PFSK-1 (cell line): ENCODE measurements around the gene UCK1.

Experiments used
- FOXP2 ChIP-seq: optimal IDR thresholded peaks from 2 replicates; pipeline ENCODE3; 2011; ENCODE audit warnings: borderline replicate concordance, control low read depth, inconsistent platforms; ENCODE audit not compliant: insufficient read depth; ENCODE audit errors: extremely low read length, extremely low read depth
- POLR2AphosphoS5 ChIP-seq: IDR thresholded peaks from 2 replicates; pipeline ENCODE4 v1.6.1; 2012; ENCODE audit warnings: low read depth, mild to moderate bottlenecking, control low read depth, low read length, moderate library complexity
- REST ChIP-seq, 2 experiments: IDR thresholded peaks; 2 replicates each; pipeline versions ENCODE4 v1.6.1 to v1.8.0; 2011 to 2012; ENCODE audit warnings: low read depth in 2 of 2, low read length in 2 of 2, control low read depth in 1 of 2, inconsistent platforms in 1 of 2, mild to moderate bottlenecking in 1 of 2, moderate library complexity in 1 of 2; ENCODE audit not compliant: insufficient read depth in 1 of 2
- SIN3A ChIP-seq: IDR thresholded peaks from 2 replicates; pipeline ENCODE4 v1.6.1; 2012; ENCODE audit warnings: mild to moderate bottlenecking, low read length, moderate library complexity, borderline replicate concordance; ENCODE audit not compliant: insufficient read depth
- TAF1 ChIP-seq: IDR thresholded peaks from 2 replicates; pipeline ENCODE4 v1.6.1; 2012; ENCODE audit warnings: low read length, control low read depth, borderline replicate concordance; ENCODE audit not compliant: insufficient read depth

Gene UCK1

GRCh38 chr9:131513177-131513576, 17.9 kb downstream of the UCK1 start:
- TF ChIP-seq TAF1 (no peak), SIN3A (no peak), FOXP2 (no peak), REST (IDR thresholded peaks at IDR 0.05; ENCODE audit: insufficient read depth in 1 of 2, low read depth in 2 of 2, low read length in 2 of 2) (no peak), POLR2AphosphoS5 (no peak)

- no peak for TF ChIP-seq SIN3A
- no peak for TF ChIP-seq POLR2AphosphoS5
- TF ChIP-seq TAF1: no peak
- TF ChIP-seq FOXP2: no peak
- TF ChIP-seq REST (IDR thresholded peaks at IDR 0.05; ENCODE audit: insufficient read depth in 1 of 2, low read depth in 2 of 2, low read length in 2 of 2): no peak
Observed at GRCh38 chr9:131511880-131512279, 19.2 kb downstream of the UCK1 start.

- TF ChIP-seq SIN3A: no peak
- no peak for TF ChIP-seq FOXP2
- no peak for TF ChIP-seq TAF1
- TF ChIP-seq REST (IDR thresholded peaks at IDR 0.05; ENCODE audit: insufficient read depth in 1 of 2, low read depth in 2 of 2, low read length in 2 of 2): no peak
- TF ChIP-seq POLR2AphosphoS5: no peak
Observed at GRCh38 chr9:131511416-131511815, 19.6 kb downstream of the UCK1 start.

- TF ChIP-seq POLR2AphosphoS5 (no peak), TAF1 (no peak), REST (IDR thresholded peaks at IDR 0.05; ENCODE audit: insufficient read depth in 1 of 2, low read depth in 2 of 2, low read length in 2 of 2) (no peak)
Observed at GRCh38 chr9:131505012-131505411, 26.1 kb downstream of the UCK1 start.

- no peak for TF ChIP-seq FOXP2
- no peak for TF ChIP-seq POLR2AphosphoS5
- TF ChIP-seq TAF1: no peak
- TF ChIP-seq SIN3A: no peak
- no peak for TF ChIP-seq REST (IDR thresholded peaks at IDR 0.05; ENCODE audit: insufficient read depth in 1 of 2, low read depth in 2 of 2, low read length in 2 of 2)
Observed at GRCh38 chr9:131503626-131504465, 27.2 kb downstream of the UCK1 start.
